ENCODE data around the gene ARGLU1.

GRCh38 chr13:106573868-106574267 lies 5.9 kb upstream of the ARGLU1 start:
- TF ChIP-seq CTCF (conservative IDR thresholded peaks at IDR 0.05 in 1 of 2, IDR thresholded peaks at IDR 0.05 in 1 of 2; ENCODE audit: extremely low read depth in 1 of 2, insufficient read depth in 1 of 2, low read depth in 1 of 2, low read length in 2 of 2), result no peak
- TF ChIP-seq EZH2 (IDR thresholded peaks at IDR 0.05; ENCODE audit: borderline replicate concordance, low read length), result no peak

Data from mammary epithelial cell (primary cell).